Mesothelial cell of epicardium (in vitro differentiated cells): ENCODE results near the gene MEF2C. TPM values are rescaled to one million over a fixed set of nuclear protein-coding genes. Genes with fewer than 3 reads are reported as not detected.

Experiments
- DNase-seq, 2 experiments: peaks; one replicate each; pipeline ENCODE4 v3.0.0; 2021; ENCODE audit warnings: low spot score in 2 of 2; ENCODE audit not compliant: unreplicated experiment in 2 of 2
- H3K27ac Mint-ChIP-seq: 2 replicates; pipeline ENCODE4 v1.8.0; 2021; ENCODE audit warnings: mixed read lengths
- H3K27me3 Mint-ChIP-seq: 2 replicates; pipeline ENCODE4 v1.8.0; 2021; ENCODE audit warnings: low read depth, mixed read lengths
- H3K36me3 Mint-ChIP-seq: 2 replicates; pipeline ENCODE4 v1.8.0; 2021; ENCODE audit warnings: mixed read lengths
- H3K4me1 Mint-ChIP-seq: 2 replicates; pipeline ENCODE4 v1.8.0; 2021; ENCODE audit warnings: mixed read lengths
- H3K4me3 Mint-ChIP-seq: 2 replicates; pipeline ENCODE4 v1.8.0; 2021; ENCODE audit warnings: mild to moderate bottlenecking, moderate library complexity, mixed read lengths
- H3K9me3 Mint-ChIP-seq: 2 replicates; pipeline ENCODE4 v1.8.0; 2021; ENCODE audit warnings: mixed read lengths
- CTCF ChIP-seq: fragments of 200-600 bp; sonication (generic); IDR thresholded peaks from one replicate; pipeline ENCODE4 v1.5.0; 2021; ENCODE audit warnings: antibody characterized with exemption; ENCODE audit not compliant: unreplicated experiment
- total RNA-seq: library from RNA; stranded (reverse); gene quantifications from 3 replicates; pipeline ENCODE4 v1.2.1, GENCODE V29; 2021

The MEF2C gene
- total RNA-seq, 1 donor from 2014 or later: 9.1 TPM

DNA sequence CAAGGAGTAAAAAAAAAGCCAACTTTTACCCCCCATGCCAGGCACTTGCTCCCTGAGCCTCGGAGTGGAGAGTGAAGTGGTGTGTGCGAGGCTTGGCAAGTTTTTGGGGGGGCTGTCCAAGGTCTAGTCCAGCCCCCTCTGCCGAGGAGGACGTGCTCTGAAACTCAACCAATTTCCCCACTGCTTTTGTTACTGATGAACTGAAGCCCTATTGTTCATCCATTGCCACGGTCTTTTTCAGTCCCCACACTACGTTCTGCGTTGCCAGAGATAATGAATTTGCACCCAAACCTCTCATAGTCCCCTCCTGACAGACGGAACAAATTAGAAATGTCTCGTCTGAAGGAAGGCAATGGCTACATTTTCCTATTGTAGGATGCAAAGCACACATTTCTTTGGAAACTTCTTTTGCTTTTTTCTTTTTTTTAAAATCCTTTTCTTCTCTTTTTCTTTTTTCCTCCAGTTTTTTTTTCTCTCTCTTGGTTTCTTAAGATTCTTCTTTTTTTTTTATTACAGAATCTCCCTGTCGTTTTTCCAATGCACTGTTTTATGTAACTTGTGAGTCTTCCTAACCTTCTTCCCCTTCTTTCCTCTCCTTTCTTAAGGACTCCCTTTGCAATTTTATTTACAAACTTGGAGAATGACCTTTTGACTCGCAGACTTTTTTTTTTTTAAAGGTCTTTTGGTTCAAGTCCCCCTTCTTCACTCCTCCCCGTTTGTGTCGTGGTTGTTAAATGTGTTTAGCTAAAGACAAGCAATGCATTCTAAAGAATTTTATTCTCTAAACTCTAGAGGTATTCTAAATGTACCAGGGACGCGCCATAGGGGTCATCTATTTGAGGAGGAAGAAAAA is 209.5 kb downstream of the MEF2C start:
- no peak for TF ChIP-seq CTCF
- DNase-seq: no peak
- Mint-ChIP-seq H3K4me3 (peak overlapping the region; percentile 46), H3K27ac (no peak overlapping the region), H3K27me3 (peaks cover 97% of the 10 kb centered on the region), H3K36me3 (no peaks in the 10 kb centered on the region), H3K9me3 (no peaks in the 10 kb centered on the region), H3K4me1 (peaks cover 18% of the 10 kb centered on the region)

GRCh38 chr5:88672644-88673252 is 210.2 kb downstream of the MEF2C start:
- no peak for DNase-seq
- H3K27me3 Mint-ChIP-seq: peaks cover 98% of the 10 kb centered on the region
- H3K4me1 Mint-ChIP-seq: peaks cover 18% of the 10 kb centered on the region
- no peak overlapping the region for H3K27ac Mint-ChIP-seq
- no peak for TF ChIP-seq CTCF
- no peak overlapping the region for H3K4me3 Mint-ChIP-seq
- H3K9me3 Mint-ChIP-seq: no peaks in the 10 kb centered on the region
- H3K36me3 Mint-ChIP-seq: no peaks in the 10 kb centered on the region

DNA sequence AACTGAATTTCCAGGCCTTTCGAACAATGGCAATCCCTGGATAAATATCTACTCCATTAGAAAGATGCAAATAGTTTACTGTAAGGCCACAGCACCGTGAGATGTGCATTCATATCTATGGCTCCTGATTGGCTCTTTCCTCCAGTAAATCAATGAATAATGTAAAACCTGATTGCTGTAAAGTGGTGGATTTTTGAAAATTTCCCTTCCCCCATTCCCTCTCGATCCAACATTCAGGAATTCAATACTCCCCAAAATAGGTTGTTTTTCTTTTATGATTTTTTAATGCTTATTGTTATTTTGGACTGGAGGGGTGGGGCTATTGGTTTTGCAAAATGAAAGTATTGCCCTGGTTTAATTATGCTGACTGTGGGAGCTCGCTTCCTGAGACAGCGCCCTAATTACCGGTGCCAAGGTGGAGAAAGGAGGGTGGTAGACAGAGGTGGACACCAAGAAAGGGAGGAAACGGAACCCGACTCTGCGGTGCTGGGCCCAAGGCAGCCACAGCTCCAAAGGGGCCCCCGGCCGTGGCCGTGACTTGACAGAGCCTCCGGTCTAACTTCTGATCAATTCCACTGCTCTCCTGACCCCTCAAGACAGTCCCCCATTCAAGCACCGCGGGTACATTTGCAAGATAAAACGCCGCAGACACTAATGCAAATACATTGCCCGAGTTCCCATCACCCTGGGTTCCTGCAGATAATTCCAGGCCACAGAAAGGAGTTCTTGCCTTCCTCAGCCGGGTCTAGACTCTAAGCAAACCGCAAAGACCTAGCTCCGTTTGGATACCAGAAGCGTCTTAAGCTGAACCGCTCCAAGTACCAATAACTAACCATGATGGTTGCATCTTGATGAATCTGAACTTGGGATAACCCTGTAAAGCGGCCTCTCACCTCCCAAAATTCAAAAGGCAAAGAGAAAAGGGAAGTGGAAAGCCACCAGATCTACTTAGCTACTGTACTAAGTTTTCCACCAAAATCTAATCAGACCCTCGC is 211.2 kb downstream of the MEF2C start:
- H3K4me3 Mint-ChIP-seq: no peak overlapping the region
- DNase-seq: no peak
- H3K27me3 Mint-ChIP-seq: peaks cover 98% of the 10 kb centered on the region
- no peak overlapping the region for H3K27ac Mint-ChIP-seq
- no peak for TF ChIP-seq CTCF
- H3K9me3 Mint-ChIP-seq: no peaks in the 10 kb centered on the region
- H3K4me1 Mint-ChIP-seq: peaks cover 20% of the 10 kb centered on the region
- no peaks in the 10 kb centered on the region for H3K36me3 Mint-ChIP-seq

DNA sequence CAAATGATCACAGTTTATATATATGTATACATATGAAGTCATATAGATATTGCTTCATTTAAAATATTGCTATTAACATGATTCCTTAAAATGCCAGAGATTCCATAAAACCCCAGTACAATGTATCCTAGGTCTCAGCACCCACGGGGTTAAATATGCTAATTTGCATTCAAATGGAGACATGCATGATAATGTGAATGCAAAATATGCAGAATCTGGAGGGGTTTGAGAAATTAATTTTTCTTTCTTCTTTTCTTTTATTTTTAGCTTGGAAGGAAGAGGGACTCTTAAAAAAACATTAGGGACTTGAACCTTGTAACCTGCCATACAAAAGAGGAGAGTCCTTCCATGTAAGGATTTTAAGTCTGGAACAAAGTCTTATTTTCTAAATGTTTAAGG is 211.9 kb downstream of the MEF2C start:
- TF ChIP-seq CTCF: no peak
- Mint-ChIP-seq H3K27ac (no peak overlapping the region), H3K9me3 (no peaks in the 10 kb centered on the region), H3K4me1 (peaks cover 17% of the 10 kb centered on the region), H3K36me3 (no peaks in the 10 kb centered on the region), H3K27me3 (peaks cover 99% of the 10 kb centered on the region), H3K4me3 (no peak overlapping the region)
- DNase-seq: no peak

- peaks cover 99% of the 10 kb centered on the region for H3K27me3 Mint-ChIP-seq
- no peak overlapping the region for H3K4me3 Mint-ChIP-seq
- no peak for DNase-seq
- H3K4me1 Mint-ChIP-seq: peaks cover 11% of the 10 kb centered on the region
- no peak overlapping the region for H3K27ac Mint-ChIP-seq
- no peaks in the 10 kb centered on the region for H3K9me3 Mint-ChIP-seq
- H3K36me3 Mint-ChIP-seq: no peaks in the 10 kb centered on the region
- TF ChIP-seq CTCF: no peak
Observed at GRCh38 chr5:88670461-88670860, 212.5 kb downstream of the MEF2C start.
